Esophagus squamous epithelium (tissue), 4 donors: ENCODE data around the gene TNS1.

Experiments
- POLR2A ChIP-seq, 4 donors: fragments of 450-650 bp; IDR thresholded peaks; one replicate each; pipeline ENCODE4 v1.6.1; 2017; ENCODE audit warnings: antibody characterized with exemption in 4 of 4, mild to moderate bottlenecking in 4 of 4, moderate library complexity in 3 of 4
- TF ChIP-seq, protein P1 (sequence below), 6 experiments: fragments of 450-650 bp in 4 of 6; fragments of 200-600 bp in 2 of 6; sonication (generic) in 2 of 6; IDR thresholded peaks; one replicate each; pipeline ENCODE4 v1.5.1; 2016 to 2019; ENCODE audit warnings: antibody characterized with exemption in 6 of 6, mild to moderate bottlenecking in 4 of 6, moderate library complexity in 4 of 6

DNA sequence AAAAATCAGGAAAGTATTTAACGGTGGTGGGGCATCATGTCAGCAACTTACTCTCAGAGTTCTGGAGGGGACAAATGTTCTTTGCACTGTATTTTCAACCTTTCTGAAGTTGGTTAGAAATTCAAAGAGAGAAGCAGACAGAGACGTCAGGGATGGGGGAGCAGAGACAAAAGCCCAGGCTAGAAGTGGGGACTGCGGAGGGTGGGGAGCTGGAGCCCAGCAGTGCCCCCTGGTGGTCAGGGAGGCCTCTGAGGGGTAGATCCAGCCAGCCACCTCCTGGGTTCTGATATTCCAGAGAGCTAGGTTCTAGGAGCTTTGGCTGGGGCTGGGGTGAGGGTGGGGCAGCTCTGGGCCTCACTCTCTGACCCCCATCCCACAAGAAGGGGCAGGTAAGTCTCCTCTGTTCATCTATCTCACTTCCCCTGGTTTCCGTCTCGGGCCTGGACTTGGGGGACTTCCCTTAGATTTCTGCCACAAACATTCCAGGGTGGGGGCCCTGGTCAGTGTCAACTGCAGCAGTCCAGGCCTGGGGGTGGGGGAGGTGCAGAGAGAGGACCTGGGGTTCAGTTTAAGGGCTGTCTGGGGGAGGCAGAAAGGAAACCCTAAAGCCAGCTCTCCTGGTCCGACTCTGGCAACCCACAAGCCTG, 8.9 kb downstream of the TNS1 start:
- TF ChIP-seq, protein P1, sequence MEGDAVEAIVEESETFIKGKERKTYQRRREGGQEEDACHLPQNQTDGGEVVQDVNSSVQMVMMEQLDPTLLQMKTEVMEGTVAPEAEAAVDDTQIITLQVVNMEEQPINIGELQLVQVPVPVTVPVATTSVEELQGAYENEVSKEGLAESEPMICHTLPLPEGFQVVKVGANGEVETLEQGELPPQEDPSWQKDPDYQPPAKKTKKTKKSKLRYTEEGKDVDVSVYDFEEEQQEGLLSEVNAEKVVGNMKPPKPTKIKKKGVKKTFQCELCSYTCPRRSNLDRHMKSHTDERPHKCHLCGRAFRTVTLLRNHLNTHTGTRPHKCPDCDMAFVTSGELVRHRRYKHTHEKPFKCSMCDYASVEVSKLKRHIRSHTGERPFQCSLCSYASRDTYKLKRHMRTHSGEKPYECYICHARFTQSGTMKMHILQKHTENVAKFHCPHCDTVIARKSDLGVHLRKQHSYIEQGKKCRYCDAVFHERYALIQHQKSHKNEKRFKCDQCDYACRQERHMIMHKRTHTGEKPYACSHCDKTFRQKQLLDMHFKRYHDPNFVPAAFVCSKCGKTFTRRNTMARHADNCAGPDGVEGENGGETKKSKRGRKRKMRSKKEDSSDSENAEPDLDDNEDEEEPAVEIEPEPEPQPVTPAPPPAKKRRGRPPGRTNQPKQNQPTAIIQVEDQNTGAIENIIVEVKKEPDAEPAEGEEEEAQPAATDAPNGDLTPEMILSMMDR (IDR thresholded peaks at IDR 0.05) = peak; percentile 31 to 72 (median 68)
- no peak for TF ChIP-seq POLR2A (IDR thresholded peaks at IDR 0.05)
